OCI-M1 (cell line): ENCODE data around the gene PEAK1.

ENCODE experiments used
- DNase-seq: peaks from one replicate; lab custom pipeline; 2025; lab: John Stamatoyannopoulos, UW

PEAK1 gene

DNA sequence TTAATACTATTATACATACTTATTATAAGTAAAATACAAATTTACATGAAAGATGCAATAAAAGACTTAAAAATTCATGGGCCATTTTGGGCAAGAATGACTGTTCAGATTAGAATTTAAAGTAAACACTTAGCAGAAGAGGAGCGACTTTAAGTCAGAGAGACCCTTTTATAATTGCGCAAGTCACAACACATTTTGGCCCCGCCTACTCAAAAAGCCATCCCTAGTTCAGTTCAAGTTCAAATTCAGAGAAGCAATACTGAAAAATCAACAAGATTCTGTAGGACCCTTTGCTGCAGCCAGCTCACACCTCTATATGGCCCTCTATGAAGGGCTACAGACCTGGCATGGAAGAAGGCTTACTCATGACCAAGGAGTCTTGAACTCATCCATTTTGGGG lies 64.6 kb downstream of the PEAK1 start:
- no peak for DNase-seq

DNA sequence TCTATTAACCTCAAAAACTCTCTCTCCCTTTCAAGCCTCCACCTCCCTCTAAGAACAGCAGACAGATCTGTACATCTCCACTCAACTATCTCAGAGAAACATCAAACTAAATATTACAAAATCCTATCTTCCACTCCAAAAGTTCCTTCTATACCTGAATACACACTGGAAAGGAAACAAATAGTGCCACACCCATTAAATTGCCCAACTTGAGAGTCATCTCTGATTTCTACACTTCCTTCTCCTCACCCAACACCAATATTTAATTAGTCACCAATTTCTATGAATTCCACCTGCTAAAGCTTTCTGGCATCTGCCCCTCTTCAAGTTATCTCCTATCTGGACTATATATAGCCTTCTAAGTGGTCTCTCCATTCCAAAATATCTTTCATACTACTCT lies 65.8 kb downstream of the PEAK1 start:
- DNase-seq, result no peak

- DNase-seq, result no peak
Measured at GRCh38 chr15:77352887-77353286, 67.0 kb downstream of the PEAK1 start.

DNA sequence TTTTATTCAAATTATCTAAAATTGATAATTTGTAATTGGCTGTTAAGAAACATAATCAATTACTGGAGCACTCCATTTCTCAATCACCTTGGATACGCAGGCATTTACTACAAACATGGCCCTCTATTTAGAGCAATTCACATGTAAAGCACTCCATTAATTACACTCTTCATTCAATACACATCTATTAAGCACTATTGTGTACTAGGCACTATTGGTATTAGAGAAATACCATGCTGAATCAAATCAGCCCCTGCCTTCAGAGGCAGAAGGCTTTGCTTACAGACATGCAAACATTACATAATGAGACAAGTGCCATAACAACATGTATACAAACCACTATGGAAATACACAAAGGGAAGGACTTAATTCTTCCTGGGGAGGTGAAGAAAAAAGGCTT lies 69.1 kb downstream of the PEAK1 start:
- no peak for DNase-seq

- DNase-seq, result no peak
Measured at GRCh38 chr15:77349666-77350065, 70.2 kb downstream of the PEAK1 start.

DNA sequence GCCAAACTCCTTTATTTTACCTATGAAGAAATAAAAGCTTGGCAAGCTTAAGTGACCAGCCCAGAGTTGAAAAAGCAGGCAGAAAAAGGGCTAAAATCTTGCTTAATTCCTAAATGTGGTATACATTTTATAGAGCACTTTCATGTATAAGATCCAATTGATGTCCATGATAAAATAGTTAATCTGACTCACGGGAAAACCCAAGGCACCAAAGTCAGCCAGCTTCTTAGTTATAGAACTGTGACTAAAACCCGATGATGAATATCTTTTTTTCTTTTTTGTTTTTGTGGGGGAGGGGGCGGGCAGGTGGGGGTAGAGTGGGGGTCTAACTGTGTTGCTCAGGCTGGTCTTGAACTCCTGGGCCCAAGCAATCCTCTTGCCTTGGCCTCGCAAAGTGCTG lies 71.4 kb downstream of the PEAK1 start:
- no peak for DNase-seq

GRCh38 chr15:77347197-77347596 lies 72.7 kb downstream of the PEAK1 start:
- peak; percentile 44 for DNase-seq

DNA sequence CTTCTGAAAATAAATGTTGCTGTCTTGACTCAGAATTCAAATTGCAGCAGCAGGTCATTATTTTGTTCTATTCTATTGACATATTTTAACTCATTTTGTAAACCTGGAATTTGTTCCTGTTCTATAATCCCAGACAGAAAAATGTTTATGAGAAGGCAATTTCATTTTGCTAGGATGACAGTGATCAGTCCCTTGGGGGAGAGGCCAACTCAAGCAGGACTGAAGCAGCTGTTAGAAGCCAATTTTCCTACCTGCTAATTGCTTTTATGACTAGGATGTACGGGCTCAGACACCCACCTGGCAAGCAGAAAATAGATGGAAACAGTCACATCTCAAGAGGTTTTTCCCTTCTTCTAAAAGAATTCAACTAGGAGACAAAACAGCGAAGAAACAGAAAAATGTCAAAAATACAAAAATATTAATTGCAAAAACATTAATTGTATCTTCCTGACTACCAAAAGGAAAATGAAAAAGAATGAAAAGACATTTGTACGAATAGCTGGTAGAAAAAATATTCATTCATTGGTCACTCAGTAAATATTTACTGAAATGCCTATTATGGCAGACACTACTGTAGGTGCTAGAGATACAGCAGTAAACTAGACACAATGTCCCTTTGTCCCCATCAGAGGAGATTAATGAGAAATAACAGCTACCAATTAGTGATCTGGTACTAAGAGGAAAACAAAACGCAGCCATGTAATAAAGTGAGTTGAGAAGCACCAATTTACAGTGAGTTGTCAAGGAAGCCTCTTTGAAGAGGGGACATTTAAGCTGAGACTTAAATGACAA lies 73.5 kb downstream of the PEAK1 start:
- DNase-seq, result no peak

- DNase-seq, result no peak
Measured at GRCh38 chr15:77342807-77343206, 77.1 kb downstream of the PEAK1 start.

DNA sequence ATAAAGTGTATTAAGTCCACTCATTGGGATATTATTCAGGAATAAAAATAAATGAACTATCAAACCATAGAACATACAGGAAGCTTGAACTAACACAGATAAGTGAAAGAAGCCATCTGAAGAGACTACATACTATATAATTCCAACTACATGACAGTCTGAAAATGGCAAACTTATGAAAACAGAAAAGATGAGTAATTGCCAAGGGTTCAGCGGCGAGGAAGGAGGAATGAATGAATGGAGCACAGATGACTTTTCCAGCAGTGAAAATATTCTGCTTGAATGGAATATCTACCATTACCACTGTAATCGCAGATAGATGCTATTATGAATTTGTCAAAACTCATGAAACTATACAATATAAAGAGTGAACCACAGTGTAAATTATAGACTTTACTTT lies 79.7 kb downstream of the PEAK1 start:
- no peak for DNase-seq

DNA sequence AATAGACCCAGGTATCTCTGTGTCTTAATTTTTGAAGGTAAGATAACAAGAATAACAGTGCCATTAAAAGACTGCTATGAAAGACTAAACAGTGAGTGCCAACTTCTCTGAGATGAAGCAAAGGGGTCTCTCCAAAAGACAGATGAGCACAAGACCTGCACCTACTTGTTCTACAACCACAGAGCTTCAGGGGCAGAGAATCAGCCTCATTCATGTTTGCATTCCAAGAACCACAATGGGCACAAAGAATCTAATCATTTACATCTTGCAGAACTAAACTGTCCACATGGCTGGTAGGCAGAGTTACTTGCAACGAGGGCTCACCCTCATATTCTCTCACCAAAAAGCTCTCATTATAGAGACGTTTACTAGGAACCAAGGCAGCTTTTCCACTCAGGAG lies 83.9 kb downstream of the PEAK1 start:
- DNase-seq, result no peak

- peak; percentile 51 for DNase-seq
Measured at GRCh38 chr15:77335298-77335697, 84.6 kb downstream of the PEAK1 start.

DNA sequence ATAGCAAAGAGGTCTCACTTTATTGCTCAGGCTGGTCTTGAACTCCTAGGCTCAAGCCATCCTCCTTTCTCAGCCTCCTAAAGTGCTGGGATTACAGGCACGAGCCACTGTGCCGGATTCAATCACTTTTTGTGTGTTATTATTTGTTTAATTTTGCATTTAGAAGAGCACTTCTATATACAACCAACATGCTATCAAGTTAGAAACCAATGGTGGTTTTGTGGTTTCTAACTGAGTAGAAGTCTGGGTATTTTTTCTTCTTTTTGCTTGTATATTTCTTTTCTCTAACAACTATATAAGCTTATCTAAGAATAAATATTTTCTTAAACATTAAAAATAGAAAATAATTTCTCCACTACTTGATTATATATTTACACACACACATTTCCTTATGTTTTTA lies 86.7 kb downstream of the PEAK1 start:
- no peak for DNase-seq

- DNase-seq, result no peak
Measured at GRCh38 chr15:77329202-77329601, 90.7 kb downstream of the PEAK1 start.

DNA sequence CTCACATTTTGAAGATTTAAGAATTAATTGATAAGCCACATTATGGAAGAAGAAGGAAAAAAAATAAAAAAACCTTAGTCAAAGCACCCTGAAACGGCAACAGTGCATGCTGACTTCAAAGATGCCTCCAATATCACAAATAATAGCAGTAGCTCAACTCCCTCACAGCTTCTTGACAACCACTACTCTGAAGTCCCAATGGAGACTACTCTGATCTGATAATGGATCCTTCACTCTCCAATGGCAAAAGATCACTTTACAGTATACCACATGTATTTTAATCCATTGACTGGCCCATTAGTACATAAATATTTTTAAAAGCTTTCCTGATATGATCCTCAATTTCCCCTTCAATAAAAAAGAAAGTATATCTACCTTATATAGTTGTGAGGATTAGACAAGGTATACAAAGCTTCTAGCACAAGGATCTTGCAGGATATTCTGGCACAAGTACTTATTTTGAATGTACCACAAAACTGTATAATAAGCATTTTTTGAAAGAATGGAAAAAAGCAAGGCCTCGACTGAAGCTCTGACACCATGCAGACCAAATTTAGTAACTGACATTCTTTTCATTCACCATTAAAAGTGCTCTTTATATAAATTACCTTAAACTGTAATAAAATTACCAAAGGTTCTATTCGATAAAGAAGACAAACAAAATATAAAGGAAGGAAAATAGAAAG lies 91.9 kb downstream of the PEAK1 start:
- no peak for DNase-seq

DNA sequence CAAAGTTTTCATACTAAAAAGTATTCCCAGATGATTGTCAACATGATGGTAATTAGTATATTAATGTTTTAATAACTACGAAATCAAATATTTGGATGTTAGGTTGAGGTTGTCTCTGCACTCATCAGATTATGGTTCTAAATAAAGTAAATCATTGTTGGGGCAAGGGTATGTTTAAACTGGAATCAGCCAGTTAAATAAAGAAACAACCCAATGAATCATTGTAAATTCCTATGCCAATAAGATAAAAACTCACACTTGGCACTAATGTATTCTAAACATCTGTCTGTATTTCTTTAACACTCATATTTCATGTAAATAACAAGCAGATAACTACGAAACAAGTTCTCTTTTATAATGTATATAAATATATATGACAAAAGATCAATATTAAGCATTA lies 92.7 kb downstream of the PEAK1 start:
- no peak for DNase-seq

GRCh38 chr15:77326366-77326765 lies 93.5 kb downstream of the PEAK1 start:
- no peak for DNase-seq

GRCh38 chr15:77312523-77312922 lies 107.4 kb downstream of the PEAK1 start:
- DNase-seq, result no peak

- DNase-seq, result no peak
Measured at GRCh38 chr15:77311618-77312398, 108.1 kb downstream of the PEAK1 start.

- no peak for DNase-seq
Measured at GRCh38 chr15:77311020-77311419, 108.9 kb downstream of the PEAK1 start.

DNA sequence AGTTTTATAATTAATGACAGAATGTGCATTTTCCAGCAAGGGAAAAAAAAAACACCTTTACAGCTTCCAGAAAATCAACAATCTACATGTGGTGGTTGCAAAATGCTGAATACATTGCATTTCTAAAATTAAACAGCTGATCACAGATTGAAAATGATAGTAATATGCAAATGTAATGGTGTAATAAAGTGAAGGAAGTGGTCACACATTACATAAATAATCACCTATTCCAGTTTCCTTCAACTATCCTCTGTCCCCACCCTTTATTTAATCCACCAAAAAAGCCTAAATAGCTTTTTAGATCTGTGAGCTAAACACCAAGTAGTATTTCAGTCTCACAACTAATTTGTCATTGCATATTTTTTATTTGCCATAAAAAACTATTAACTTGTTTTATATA lies 110.5 kb downstream of the PEAK1 start:
- no peak for DNase-seq

GRCh38 chr15:77305953-77306352 lies 114.0 kb downstream of the PEAK1 start:
- peak; percentile 39 for DNase-seq

DNA sequence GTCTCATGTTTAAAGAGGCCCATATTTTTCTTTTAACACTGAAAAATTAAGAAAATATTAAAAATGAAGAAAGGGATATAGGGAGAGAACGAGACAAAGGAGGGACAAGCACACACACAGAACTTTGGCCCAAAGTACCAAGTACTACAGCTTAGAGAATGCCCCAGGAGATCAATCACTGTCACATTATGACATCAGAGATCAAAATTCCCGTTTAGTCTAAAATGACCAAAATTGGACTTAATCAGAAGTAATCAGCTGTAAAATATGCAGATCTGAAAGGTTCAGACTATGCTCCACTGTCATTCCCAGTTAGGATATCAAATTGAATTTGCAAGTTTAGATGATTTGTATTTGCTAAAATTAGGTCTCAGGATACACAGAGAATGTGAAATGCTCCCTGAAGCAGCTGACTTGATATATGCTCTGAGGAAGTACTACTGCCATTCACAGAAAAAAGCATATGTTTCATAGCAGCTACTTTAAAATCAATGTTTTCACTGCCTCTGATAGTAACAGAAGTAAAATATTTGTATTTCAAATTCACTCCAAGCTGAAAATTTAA lies 123.0 kb downstream of the PEAK1 start:
- no peak for DNase-seq
